ENCODE results near the gene MBD3L1. TPM values are rescaled to one million over a fixed set of nuclear protein-coding genes. Genes with fewer than 3 reads are reported as not detected.

Gene MBD3L1
- total and polyA plus RNA-seq, 2 donors (not counting 1 experiment from before 2014, with no cell fraction given) = not detected

DNA sequence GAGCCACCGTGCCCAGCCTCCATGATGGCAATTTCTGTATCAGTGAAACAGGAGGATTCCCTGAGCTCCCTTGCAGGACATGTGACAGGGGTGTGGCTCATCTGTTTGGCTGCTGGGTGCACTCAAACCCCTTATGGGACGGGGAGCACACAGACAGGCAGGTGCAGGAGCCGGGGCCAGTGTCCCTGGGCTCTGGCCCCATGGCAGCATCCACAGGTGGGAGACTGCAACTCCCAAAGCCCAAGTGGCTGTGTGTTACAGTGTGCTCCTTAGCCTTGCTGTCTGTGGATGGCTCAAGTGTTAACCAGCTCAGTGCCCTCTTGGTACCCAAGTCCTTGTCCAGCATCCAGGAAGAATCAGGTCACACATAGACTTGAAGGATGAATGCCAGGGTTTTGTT is 14.6 kb downstream of the MBD3L1 start:
- no peak for DNase-seq (ENCODE audit: low read depth in 2 of 2)
- no peaks in the 10 kb centered on the region for H3K79me2 ChIP-seq (ENCODE audit: control insufficient read depth, insufficient read depth, low read length)
- no peak overlapping the region for H3K4me2 ChIP-seq (ENCODE audit: extremely low read depth, insufficient read depth, low read length)
- H3K9me3 ChIP-seq (ENCODE audit: control insufficient read depth, insufficient read depth, low read depth, low read length) = no peaks in the 10 kb centered on the region
- no peak overlapping the region for H2AFZ ChIP-seq (ENCODE audit: low read length)
- TF ChIP-seq, protein P1, sequence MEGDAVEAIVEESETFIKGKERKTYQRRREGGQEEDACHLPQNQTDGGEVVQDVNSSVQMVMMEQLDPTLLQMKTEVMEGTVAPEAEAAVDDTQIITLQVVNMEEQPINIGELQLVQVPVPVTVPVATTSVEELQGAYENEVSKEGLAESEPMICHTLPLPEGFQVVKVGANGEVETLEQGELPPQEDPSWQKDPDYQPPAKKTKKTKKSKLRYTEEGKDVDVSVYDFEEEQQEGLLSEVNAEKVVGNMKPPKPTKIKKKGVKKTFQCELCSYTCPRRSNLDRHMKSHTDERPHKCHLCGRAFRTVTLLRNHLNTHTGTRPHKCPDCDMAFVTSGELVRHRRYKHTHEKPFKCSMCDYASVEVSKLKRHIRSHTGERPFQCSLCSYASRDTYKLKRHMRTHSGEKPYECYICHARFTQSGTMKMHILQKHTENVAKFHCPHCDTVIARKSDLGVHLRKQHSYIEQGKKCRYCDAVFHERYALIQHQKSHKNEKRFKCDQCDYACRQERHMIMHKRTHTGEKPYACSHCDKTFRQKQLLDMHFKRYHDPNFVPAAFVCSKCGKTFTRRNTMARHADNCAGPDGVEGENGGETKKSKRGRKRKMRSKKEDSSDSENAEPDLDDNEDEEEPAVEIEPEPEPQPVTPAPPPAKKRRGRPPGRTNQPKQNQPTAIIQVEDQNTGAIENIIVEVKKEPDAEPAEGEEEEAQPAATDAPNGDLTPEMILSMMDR (conservative IDR thresholded peaks at IDR 0.05 in 1 of 2, IDR thresholded peaks at IDR 0.05 in 1 of 2; ENCODE audit: low read depth in 1 of 2, low read length in 2 of 2) = no peak
- no peak for TF ChIP-seq EZH2 (IDR thresholded peaks at IDR 0.05; ENCODE audit: low read length, missing control alignments)
- no peaks in the 10 kb centered on the region for H3K27me3 ChIP-seq (ENCODE audit: control insufficient read depth, insufficient read depth, low read length)
- no peak overlapping the region for H3K9ac ChIP-seq (ENCODE audit: insufficient read depth, low read length)
- H3K4me1 ChIP-seq (ENCODE audit: control insufficient read depth, extremely low read depth, insufficient read depth, low read length) = no peaks in the 10 kb centered on the region
- H3K36me3 ChIP-seq (ENCODE audit: control insufficient read depth, insufficient read depth, low read length) = no peaks in the 10 kb centered on the region
- no peaks in the 10 kb centered on the region for H4K20me1 ChIP-seq (ENCODE audit: control insufficient read depth, extremely low read depth, insufficient read depth, low read length)
- H3K27ac ChIP-seq (ENCODE audit: insufficient read depth, low read length) = no peak overlapping the region
- no peak overlapping the region for H3K4me3 ChIP-seq (replicated peaks in 1 of 4; ENCODE audit: control extremely low read depth in 1 of 4, insufficient read depth in 1 of 4, low read depth in 3 of 4, low read length in 4 of 4)

DNA sequence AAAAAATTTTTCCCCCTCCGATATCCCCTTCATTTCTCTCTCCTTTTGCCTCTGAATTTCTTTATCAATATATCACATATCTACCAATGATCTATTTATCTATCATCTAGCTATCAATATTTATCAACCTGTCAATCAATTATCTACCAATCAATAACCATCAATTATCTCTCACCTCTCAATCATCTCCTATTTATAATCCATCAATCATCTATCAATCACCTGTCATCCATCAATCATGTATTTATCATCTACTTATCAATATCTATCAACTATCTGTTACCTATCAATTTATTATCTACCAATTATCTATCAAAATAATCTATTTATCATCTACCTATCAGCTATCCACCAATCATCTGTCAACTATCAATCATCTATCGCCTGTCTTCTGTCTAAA is 17.1 kb downstream of the MBD3L1 start:
- H3K4me2 ChIP-seq (ENCODE audit: extremely low read depth, insufficient read depth, low read length) = no peak overlapping the region
- H3K9ac ChIP-seq (ENCODE audit: insufficient read depth, low read length) = no peak overlapping the region
- no peaks in the 10 kb centered on the region for H3K4me1 ChIP-seq (ENCODE audit: control insufficient read depth, extremely low read depth, insufficient read depth, low read length)
- no peak overlapping the region for H2AFZ ChIP-seq (ENCODE audit: low read length)
- no peak overlapping the region for H3K27ac ChIP-seq (ENCODE audit: insufficient read depth, low read length)
- H3K9me3 ChIP-seq (ENCODE audit: control insufficient read depth, insufficient read depth, low read depth, low read length) = no peaks in the 10 kb centered on the region
- H3K79me2 ChIP-seq (ENCODE audit: control insufficient read depth, insufficient read depth, low read length) = no peaks in the 10 kb centered on the region
- no peak for TF ChIP-seq EZH2 (IDR thresholded peaks at IDR 0.05; ENCODE audit: low read length, missing control alignments)
- TF ChIP-seq, protein P1 (conservative IDR thresholded peaks at IDR 0.05 in 1 of 2, IDR thresholded peaks at IDR 0.05 in 1 of 2; ENCODE audit: low read depth in 1 of 2, low read length in 2 of 2) = no peak
- no peaks in the 10 kb centered on the region for H3K36me3 ChIP-seq (ENCODE audit: control insufficient read depth, insufficient read depth, low read length)
- DNase-seq (ENCODE audit: low read depth in 2 of 2) = no peak
- H3K4me3 ChIP-seq (replicated peaks in 1 of 4; ENCODE audit: control extremely low read depth in 1 of 4, insufficient read depth in 1 of 4, low read depth in 3 of 4, low read length in 4 of 4) = no peak overlapping the region
- H3K27me3 ChIP-seq (ENCODE audit: control insufficient read depth, insufficient read depth, low read length) = no peaks in the 10 kb centered on the region
- no peaks in the 10 kb centered on the region for H4K20me1 ChIP-seq (ENCODE audit: control insufficient read depth, extremely low read depth, insufficient read depth, low read length)

DNA sequence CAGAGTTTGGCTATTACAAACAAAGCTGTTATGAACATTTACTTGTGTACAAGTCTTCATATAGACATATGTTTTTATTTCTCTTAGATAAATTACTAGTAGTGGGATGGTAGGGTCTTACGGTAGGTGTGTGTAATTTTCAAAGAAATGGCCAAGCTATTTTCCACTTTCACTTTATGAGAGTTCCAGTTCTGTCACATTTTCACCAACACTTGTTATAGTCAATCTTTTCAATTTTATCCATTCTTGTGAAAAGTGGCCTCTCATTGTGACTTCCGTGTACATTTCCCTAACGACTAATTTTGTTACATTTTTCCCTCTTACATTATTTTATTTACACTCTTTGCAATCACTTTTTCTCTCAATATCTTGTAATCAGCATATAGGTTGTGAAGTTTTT is 18.3 kb downstream of the MBD3L1 start:
- Histone ChIP-seq H3K79me2 (ENCODE audit: control insufficient read depth, insufficient read depth, low read length) (no peaks in the 10 kb centered on the region), H2AFZ (ENCODE audit: low read length) (no peak overlapping the region), H3K27me3 (ENCODE audit: control insufficient read depth, insufficient read depth, low read length) (no peaks in the 10 kb centered on the region), H3K9me3 (ENCODE audit: control insufficient read depth, insufficient read depth, low read depth, low read length) (no peaks in the 10 kb centered on the region), H3K9ac (ENCODE audit: insufficient read depth, low read length) (no peak overlapping the region), H3K4me2 (ENCODE audit: extremely low read depth, insufficient read depth, low read length) (no peak overlapping the region), H4K20me1 (ENCODE audit: control insufficient read depth, extremely low read depth, insufficient read depth, low read length) (no peaks in the 10 kb centered on the region), H3K4me3 (replicated peaks in 1 of 4; ENCODE audit: control extremely low read depth in 1 of 4, insufficient read depth in 1 of 4, low read depth in 3 of 4, low read length in 4 of 4) (no peak overlapping the region), H3K4me1 (ENCODE audit: control insufficient read depth, extremely low read depth, insufficient read depth, low read length) (no peaks in the 10 kb centered on the region), H3K27ac (ENCODE audit: insufficient read depth, low read length) (no peak overlapping the region), H3K36me3 (ENCODE audit: control insufficient read depth, insufficient read depth, low read length) (no peaks in the 10 kb centered on the region)
- TF ChIP-seq, protein P1 (conservative IDR thresholded peaks at IDR 0.05 in 1 of 2, IDR thresholded peaks at IDR 0.05 in 1 of 2; ENCODE audit: low read depth in 1 of 2, low read length in 2 of 2) = no peak
- TF ChIP-seq EZH2 (IDR thresholded peaks at IDR 0.05; ENCODE audit: low read length, missing control alignments) = no peak
- DNase-seq (ENCODE audit: low read depth in 2 of 2) = no peak

Data from fibroblast of lung (primary cell).